Left hindlimb (tissue), 1 donor: ENCODE data around the gene ZNF385D.
A peak's percentile ranks its signal among the peaks of the same experiment; 100 is the strongest.

Experiments used
- DNase-seq: peaks from one replicate; pipeline ENCODE4 v3.0.0-alpha.2; 2018

Gene ZNF385D

DNA sequence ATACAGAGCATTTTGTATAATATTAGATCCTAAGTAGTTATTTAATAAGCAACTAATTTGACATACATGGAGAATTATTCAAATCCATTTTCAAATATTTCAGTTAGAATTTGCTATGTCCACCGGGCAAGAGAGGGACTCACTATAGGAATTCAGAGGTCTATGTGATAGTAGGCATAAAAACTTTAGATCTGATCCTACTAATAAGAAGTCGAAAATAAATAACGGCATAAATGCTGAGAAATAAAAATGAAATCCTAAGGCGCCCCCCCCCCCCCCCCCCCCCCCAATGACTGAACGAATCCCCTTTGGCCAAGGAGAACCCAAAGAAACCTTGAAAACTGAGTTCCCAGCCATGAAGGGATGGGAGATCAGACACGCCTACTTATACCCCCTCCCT, 80.6 kb downstream of the ZNF385D start:
- DNase-seq = no peak

DNA sequence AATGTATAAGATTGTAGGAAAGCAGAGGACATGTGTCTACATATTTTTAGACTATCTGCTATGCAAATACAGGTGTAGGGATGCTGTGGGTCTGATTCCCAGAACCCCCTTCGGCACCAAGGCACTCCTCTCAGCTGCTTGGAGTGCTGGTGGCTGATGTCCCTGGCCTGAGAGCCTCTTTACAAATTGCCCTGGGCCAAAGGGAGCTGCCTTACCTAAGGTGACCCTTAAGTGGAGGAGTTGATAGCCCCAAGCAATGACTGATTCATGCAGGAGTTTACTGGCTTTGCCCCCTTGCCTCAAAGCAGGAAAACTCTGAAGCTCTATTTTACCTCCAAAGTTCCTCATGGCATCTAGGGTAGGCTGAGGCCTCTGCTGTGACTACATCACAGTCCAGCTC, 83.0 kb downstream of the ZNF385D start:
- no peak for DNase-seq

DNA sequence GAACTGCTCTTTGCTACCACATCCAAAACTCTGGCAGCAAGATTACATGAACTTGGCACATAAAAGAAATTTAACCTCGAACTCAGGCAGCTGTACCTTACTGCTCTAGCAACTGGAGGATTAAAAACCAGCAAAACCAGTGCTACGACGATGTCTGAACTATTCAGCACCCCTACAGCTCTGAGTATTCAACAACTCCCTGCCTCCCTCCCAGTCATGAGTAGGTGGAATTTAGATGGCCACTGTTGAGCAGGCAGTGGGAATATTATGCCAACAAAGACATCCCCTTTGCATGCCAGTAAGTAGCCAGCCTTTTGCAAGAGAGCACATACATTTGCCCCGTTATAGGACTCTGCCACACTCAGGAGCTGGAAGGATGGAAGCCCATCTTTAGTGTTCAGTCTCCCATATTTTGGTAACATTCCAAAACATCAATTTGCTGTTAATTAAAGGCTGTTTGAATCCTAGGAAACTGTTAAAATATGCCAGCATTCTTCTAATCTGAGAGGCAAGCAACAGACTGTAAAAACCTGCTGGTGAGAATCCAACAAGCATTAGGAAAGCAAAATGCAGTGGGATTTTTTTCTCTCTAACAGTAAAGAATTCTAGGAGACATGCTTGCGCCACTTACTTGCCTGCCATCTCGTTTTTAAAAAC, 85.4 kb downstream of the ZNF385D start:
- DNase-seq = no peak

DNA sequence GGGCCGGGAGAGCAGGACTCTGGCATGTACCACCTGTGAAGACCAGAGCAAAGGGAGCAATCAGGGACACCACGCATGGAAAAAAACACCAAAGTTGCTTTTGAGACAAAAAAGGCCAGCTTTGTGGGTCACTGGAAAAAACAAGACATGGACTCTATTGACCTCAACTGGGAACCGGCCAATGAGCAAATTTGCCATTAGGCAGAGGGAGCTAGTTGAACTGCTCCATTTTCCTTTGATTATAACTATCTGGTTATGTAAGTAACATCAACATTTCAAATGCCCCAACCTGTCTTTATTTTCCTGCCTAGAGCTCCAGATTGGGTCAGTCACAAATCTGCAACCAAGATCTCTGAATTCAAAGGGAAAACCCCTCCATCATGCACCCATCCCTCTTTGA, 86.0 kb downstream of the ZNF385D start:
- no peak for DNase-seq

DNA sequence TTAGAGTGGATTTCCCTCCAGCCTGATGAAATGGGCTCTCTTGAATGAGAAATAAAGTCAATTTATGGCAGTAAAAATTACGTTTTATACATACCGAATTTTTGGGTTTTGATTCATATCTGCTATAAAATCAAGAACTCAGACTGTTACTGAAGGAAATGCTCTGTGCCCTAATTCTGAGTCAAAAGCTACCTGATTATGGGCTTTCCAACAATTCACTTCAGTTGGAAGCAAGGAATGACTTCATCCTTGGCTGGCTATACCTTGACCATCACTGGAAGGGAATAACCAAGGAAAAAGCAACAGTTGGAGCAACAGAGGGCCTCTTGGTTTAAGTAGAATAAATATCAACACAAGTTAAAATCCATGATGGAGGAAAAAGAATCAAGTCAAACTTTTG, 88.6 kb downstream of the ZNF385D start:
- no peak for DNase-seq

DNA sequence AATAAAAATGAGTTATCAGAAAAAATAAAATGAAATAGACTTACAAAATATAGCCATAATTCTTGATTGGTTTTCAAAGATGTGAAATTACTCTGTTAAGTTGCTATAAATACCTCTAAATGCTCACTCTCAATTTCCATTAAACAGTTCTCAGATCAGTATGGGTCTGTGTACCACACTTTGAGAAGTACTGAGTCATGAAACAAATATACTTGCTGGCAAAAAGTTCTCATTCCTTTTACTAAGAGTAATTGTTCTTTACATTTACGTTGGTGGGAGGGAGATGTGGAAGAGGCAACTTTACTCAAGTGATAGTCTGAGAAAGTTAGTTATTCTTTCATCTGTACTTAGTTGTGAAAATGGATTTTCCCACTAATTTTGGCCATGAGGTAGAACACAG, 96.3 kb downstream of the ZNF385D start:
- no peak for DNase-seq

DNA sequence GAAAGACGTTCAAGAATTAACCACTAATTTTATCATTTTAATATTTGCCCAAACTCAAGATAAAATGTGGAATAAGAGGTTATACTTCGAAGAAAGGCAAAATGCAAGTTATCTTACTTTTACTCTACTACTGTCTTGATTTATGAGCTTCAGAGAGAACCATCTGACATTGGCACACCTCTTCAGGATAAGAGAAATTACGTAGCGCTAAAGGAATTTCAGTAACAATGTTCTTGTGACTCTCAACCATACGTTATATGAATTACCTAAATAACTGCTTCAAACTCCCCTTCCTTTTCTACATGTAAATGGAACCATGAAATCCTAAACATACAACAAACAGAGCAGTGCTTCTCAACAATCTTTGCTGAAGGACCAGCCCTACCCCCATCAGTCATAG, 96.8 kb downstream of the ZNF385D start:
- no peak for DNase-seq

DNA sequence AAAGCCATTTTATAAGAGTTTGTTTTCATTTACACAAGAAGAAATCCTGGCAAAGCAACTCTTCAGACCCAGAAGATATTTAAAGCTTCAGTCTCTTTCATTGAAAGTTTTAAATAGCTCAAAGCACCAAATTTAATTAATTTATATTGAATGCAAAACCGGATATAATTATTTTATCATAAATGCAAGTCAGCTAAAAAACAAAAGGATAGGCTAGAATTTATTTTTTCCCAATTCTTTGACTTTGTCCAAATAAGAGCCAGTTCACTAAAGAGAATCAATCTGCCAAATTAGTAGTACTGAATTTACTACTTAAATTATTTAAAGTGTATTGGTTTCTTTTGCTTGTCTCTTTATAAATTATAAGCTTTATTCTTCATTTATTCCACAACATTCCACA, 101.5 kb downstream of the ZNF385D start:
- DNase-seq = no peak

DNA sequence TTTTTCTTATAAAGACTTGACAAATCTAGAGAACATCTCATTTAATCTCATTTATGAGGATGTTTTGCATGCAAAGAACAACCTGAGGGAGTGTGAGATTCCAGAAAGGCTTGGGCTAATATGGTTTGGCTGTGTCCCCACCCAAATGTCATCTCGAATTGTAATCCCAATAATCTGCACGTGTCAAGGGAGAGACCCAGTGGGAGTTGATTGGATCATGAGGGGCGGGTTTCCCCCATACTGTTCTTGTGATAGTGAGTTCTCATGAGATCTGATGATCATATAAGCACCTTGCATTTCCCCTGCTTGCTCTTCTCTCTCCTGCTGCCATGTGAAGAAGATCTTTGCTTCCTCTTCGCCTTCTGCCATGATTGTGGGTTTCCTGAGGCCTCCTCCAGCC, 103.0 kb downstream of the ZNF385D start:
- no peak for DNase-seq

DNA sequence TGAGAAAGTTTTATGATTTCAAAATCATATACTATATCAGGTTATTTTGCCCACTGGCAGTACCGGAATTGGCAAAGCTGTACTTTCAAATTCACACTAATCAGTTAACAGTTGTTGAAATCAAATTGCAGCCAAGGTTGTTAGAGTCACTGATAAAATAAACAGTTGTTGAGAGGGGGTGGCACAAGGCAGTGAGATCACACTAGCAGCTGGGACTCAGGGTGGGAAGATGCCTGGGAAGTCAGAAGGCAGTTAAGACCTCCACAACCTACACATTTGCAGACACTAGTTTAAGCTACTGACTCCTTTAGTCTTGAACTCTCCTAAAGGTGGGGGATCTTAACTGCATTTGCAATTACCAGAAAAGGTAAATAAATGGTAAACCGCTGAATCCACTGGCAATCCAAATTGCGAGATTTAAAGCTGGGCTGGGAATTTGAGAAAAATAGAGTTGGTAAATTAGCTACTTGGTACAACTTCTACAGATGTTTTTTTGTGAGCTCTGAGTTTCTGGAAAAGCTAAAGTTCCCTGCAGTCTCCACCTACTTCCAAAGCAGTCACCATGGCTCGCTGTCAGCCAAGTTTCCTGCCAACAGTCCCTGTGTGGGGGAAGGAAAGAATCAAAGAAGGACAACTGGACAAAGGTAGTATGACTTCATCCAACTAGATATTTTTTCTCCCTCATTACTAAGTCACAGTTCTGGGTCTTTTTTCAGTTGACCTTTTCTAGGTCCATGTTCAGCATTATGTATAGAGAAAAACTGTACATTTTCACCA, 105.7 kb downstream of the ZNF385D start:
- DNase-seq = peak; percentile 66

DNA sequence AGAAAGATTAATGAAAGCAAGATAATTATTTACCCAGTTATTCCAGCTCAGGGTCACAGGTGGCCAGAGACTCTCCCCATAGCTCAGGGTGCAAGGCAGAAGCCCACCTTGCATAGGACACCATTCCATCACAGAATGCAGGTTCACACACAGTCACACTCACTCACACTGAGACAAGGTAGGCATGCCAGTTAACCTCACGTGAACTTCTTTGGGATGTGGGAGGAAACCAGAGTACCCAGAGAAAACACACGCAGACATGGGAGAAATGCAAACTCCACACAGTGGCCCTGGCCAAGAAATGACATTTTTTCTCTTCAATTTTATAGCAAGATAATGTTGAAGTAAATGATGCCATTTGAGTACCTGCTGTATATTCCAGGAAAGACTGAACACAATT, 106.7 kb downstream of the ZNF385D start:
- no peak for DNase-seq

DNA sequence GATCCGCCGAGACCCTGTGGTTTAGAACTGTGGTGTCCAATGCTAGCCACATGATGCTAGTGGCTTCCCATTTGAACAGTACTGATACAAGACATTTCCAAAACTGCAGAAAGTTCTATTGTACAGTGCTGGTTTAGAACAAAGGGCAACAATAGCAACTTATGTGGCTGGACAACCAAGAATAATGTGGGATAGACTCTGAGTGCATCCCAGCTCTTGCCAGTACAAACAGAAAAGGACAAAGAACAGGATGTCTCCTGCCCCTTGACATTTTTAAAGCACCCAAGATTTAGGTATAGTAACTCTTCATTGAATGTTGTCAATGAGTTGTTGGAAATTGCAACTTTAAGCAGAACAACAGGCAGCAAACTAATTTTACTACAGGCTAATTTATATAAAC, 107.3 kb downstream of the ZNF385D start:
- no peak for DNase-seq

DNA sequence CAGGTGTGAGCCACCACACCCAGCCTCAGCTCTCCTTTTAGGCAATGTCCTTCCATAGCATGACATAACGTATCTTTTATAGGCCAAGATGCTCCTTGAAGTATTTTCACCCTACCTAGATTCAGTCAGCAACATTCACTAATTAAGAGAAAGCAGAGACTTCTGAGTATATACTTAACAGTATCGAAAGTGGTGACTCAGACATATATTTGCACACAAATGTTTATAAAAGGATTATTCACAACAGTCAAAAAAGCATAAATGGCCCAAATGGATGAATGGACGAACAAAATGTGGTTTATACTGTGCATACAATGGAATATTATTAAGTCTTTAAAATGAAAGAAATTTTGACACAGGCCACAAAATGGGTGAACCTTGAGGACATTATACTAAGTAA, 108.6 kb downstream of the ZNF385D start:
- no peak for DNase-seq

DNA sequence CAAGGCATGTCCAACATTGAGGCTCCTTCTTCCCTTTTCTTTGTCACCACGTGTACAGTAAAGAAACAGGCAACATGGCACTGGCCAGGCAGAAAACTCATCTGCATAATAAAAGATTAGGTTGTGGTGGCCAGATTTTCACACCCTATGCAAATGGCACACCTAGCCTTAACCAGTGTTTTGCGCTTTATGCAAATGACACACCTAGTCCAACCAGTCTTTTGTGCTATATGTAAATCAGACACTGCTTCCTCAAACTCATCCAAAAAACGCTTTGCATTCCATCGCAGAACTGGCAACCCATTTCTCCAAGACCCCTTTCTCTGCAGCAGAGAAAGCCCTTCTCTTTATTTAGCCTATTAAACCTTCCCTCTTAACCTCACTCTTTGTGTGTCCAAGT, 109.1 kb downstream of the ZNF385D start:
- no peak for DNase-seq

DNA sequence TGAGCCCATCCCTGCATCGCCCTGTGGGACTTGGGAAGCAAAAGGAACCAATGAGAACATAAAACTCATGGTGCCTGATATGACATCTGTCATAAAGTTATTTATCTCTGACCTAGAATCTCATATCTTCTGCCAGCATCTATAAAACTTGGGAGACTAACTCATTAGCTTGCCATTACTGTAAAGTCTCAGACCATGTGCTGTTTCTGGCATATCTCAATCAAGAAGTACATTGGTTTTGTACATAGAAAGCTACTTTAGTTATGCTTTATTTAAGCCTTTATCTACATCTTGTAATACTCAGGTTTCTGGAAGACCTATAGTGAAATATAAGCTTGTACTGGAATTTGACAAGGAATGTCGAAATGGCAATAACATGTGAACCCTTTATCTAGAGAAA, 112.5 kb downstream of the ZNF385D start:
- DNase-seq = no peak

DNA sequence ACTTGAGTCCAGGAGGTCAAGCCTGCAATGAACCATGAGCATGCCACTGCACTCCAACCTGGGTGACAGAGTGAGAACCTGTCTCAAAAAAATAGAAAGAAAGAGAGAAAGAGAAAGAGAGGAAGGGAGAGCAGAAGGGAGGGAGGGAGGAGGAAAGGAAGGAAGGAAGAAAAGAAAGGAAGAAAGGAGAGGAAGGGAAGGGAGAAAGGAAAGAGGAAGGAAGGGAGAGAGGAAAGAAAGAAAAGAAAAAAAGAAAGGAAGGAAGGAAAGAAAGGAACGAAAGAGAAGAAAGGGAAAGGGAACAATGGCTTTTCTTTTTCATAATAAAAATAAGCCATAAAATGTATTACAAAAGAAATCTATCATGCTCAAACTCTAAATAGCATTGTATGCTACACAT, 116.9 kb downstream of the ZNF385D start:
- DNase-seq = no peak

DNA sequence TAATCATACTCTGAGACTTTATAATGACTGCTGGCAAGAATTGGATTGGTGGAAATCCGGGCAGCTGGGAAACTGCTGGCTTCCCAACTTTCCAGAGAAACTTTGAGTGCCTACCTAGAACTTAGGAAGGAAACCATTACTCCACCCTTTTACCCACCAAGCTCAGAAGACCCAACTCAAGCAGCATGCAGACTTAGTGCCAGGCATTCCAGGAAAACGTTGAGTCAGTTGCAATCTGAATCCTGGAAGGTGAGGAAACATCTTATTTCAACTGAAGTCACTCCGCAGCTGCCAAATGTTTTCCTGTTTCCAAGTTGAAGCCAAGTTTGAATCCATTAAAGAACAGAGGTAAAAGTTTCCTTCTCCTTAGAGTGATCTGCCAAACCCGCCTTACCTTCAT, 126.5 kb downstream of the ZNF385D start:
- DNase-seq = no peak

DNA sequence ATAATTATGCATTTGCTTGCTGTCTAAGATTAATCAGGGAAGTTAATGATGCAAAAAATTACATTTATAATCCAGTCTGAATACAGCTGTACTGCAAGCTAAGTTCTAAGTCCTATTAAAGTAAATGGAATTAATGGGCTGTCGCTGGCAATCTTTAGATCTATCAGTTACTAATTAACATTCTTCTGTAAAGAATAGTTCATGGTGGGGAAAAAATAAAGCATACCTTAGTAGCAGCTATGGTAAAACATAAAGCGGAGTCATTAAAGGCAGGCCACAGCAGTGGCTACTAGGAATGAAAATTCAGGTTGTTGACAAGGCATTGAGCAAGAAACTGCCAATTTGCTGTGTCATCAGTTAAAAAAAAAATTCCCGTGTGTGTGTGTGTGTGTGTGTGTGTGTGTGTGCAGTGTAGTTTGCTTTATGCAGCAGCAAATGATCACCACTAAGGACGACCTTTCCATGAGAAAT, 129.8 kb downstream of the ZNF385D start:
- no peak for DNase-seq

DNA sequence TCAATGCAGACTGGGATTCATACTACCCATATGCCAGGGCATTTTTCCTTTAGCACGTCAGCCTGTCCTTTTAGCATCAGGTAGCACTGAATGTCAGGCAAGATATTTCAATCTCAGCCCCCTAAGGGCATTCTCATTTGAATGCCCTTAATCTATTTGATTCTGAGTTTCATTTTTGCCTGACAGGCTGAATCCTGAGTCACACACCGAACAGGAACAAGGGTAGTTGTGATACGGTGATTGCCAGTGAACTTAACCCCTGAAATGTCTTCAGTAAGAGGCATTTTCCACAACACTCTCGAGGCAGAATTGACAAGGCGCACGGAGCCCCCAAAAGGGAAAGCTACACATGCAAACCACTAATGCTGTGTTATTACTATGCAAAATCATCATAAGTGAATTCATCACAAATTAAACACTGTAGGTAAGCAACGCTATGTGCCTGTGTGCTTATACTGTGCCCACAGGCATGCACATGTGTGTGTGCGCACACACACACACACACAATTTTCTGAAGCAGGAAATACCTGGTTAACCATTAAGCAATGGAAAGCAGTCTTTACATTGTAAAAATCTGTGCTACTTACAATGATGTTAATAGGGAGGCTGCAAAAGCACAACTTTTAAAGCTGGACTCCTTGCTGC, 130.4 kb downstream of the ZNF385D start:
- DNase-seq = no peak

DNA sequence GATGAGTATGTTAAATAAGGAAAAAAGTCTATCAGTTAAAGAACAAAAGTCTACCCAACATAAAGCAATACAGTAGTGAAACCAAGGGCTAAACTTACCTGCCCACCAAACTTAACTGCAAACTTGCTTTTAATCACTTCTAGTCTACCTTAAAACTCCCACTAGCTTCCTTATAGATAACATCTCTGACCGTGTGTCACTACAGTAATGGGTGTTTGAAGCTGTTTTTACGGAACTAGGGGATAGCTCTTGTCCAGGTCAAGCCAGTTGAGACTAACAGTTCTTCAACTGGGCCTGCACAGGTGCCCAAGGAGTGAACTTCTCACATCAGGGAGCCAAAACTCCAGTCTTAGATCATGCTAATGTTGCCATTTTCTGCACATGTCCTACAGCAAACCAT, 132.3 kb downstream of the ZNF385D start:
- no peak for DNase-seq

DNA sequence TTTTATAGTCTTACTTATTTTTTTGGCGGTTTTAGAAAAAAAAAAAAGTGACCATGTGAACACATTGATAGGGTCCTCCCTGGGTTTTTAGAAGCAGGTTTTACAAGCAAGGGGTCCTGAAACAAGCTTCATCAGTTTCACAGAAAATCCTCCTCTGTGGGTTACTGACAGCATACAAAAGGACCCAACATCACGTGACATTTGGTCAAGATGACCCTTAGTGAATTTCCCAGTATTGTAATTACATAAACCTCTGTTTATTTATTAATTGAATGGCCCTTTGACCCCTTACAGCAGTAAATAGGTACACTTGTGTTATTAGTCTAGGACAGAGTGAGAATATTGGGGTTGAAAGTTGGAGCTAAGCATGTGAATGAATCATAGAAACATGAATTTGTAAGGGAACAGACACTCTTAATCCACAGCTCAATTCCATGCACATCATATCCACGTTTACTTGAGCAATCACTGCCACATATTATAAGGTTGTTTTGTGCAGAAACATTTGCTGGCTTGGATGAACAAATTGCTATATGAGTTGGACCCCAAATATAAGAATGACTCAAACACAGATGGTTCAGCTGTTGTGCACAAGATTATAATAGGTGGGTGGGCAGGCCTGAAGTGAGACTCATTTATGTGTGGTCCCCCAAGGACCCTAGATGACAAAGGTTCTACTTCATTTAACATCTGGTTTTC, 137.5 kb downstream of the ZNF385D start:
- no peak for DNase-seq

DNA sequence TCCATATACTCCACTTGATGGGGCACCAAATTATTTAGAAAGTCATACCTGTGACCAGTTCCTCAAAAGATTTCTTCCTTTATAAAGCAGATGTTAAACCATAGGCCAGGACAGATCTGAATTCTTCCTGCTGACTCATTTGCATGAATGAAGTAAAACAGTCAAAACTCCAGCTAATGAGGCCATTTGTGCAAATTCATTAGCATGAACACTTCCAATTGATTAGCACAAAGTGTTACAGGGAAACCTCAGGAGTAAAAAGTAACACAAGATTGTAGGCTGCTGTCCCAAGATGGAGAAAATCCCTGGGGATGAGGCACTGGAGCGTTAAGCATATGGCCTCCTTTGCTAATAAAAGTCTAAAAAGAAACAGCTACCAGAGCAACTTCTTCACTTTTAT, 149.8 kb downstream of the ZNF385D start:
- no peak for DNase-seq

DNA sequence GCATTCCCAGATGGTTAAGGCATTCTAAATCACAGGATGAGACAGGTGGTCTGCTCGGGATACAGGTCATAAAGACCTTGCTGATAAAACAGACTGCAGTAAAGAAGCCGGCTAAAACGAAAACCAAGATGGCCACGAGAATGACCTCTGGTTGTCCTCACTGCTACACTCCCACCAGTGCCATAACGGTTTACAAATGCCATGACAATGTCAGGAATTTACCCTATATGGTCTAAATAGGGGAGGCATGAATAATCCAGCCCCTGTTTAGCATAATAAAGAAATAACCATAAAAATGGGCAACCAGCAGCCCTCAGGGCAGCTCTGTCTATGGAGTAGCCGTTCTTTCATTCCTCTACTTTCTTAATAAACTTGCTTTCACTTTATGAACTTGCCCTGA, 151.1 kb downstream of the ZNF385D start:
- DNase-seq = no peak

DNA sequence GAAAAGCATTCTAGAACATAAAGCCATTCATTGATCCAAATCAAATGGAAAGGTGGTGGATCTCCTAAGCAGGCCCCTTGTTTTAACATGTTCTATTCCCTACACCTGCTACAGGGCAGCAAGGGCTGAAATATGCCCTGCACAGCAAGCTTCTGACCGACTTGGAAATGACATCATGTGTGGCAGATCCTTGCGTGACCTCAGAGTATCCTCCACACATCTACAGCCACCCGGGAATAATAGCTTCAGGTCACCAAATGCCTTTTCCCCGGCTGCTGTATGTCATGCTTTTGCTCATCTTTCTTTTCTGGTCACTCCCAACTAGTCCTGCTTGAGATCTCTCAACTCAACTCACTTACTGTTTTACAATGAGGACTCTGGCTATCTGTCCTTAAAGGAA, 158.2 kb downstream of the ZNF385D start:
- no peak for DNase-seq
